22Rv1 (cell line): ENCODE data around the gene FOXO3B.
"Not testable (repeated sequence)": the region's sequence is repeated elsewhere in the genome, so short reads cannot be mapped to it uniquely, and the experiment has no call there.

Source experiments
- CTCF ChIP-seq: fragments of 450-650 bp; IDR thresholded peaks from 2 replicates; pipeline ENCODE4 v1.5.1; 2017; ENCODE audit warnings: mild to moderate bottlenecking
- ZFX ChIP-seq: fragments of 450-650 bp; IDR thresholded peaks from 2 replicates; pipeline ENCODE4 v1.6.1; 2017; ENCODE audit warnings: antibody characterized with exemption, borderline replicate concordance

DNA sequence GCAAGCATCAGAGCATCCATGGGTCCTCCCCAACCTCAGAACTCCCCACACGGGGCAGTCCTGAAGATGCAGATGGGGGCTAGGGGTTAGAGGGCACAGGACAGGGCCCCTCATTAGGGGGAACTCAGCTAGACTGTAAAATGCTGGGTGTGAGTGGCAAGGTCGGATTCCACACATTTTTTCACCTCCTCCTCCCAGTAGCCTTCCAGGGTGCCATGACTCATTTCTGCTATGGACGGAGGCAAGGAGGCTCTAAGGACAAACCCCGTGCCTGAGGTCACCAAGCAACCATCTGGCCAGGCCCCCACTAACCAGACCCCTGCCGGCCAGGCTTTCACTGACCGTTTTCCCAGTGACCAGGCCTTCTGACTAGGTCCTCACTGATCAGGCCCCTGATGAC, 39.0 kb downstream of the FOXO3B start:
- TF ChIP-seq CTCF, ZFX: not testable (repeated sequence)
